ENCODE data around the gene SMIM22. TPM values are rescaled to one million over a fixed set of nuclear protein-coding genes. Genes with fewer than 3 reads are reported as not detected.
A peak's percentile ranks its signal among the peaks of the same experiment; 100 is the strongest.

SMIM22 gene
- total RNA-seq, 1 experiment from 2014 or later = not detected

- no peaks in the 10 kb centered on the region for H3K9me3 ChIP-seq
- no TSS peak for BruUV-seq (replicated peaks)
- no peaks in the 10 kb centered on the region for H3K36me3 ChIP-seq (ENCODE audit: control insufficient read depth, insufficient read depth, low read length)
- H3K4me3 Mint-ChIP-seq (ENCODE audit: unreplicated experiment) = peak overlapping the region; percentile 48
- peaks cover 8% of the 10 kb centered on the region for H3K36me3 Mint-ChIP-seq (ENCODE audit: insufficient read depth, unreplicated experiment)
- peak overlapping the region; percentile 56 for H3K27ac Mint-ChIP-seq (ENCODE audit: unreplicated experiment)
- H3K9me3 Mint-ChIP-seq (ENCODE audit: unreplicated experiment) = no peaks in the 10 kb centered on the region
- no peaks in the 10 kb centered on the region for H3K27me3 ChIP-seq (replicated peaks; ENCODE audit: control insufficient read depth, insufficient read depth, low read length)
- CTCF ChIA-PET = interaction anchor here (0.6 to 1.1 kb wide), 2 partner anchors 54 to 94 kb away, joined by 3 to 6 read pairs; partner anchors contain the start of gene DNAAF8
- POLR2A ChIA-PET = interaction anchor here (0.8 to 1.5 kb wide), 2 partner anchors 20 to 54 kb away, joined by 6 to 7 read pairs; partner anchors contain the start of genes ANKS3 and DNAAF8
- peaks cover 12% of the 10 kb centered on the region for H3K4me1 Mint-ChIP-seq (ENCODE audit: low read depth, unreplicated experiment)
- intact Hi-C loops (cut with micrococcal nuclease; ENCODE audit: unreplicated experiment) = loop anchor here (2.0 kb wide), 1 partner anchor 20 kb away; no protein-coding TSS in a partner anchor
- peaks cover 35% of the 10 kb centered on the region for H3K4me1 ChIP-seq
- no peak for TF ChIP-seq CTCF (IDR thresholded peaks at IDR 0.05; ENCODE audit: insufficient read depth in 1 of 2, low read depth in 1 of 2, low read length in 1 of 2, severe bottlenecking in 1 of 2, unreplicated experiment in 1 of 2)
- peak in 1 of 2 experiments; percentile 43 for DNase-seq
- H3K27me3 Mint-ChIP-seq (ENCODE audit: insufficient read depth, unreplicated experiment) = no peaks in the 10 kb centered on the region
- no peak overlapping the region for H3K4me3 ChIP-seq (ENCODE audit: low read depth, low read length)
These were observed 6.7 kb upstream of the SMIM22 start for GRCh38 chr16:4788489-4788889.

GRCh38 chr16:4788910-4789309 is 6.3 kb upstream of the SMIM22 start:
- Histone ChIP-seq H3K9me3 (no peaks in the 10 kb centered on the region), H3K27me3 (replicated peaks; ENCODE audit: control insufficient read depth, insufficient read depth, low read length) (no peaks in the 10 kb centered on the region), H3K4me3 (ENCODE audit: low read depth, low read length) (no peak overlapping the region), H3K4me1 (peaks cover 35% of the 10 kb centered on the region), H3K36me3 (ENCODE audit: control insufficient read depth, insufficient read depth, low read length) (no peaks in the 10 kb centered on the region)
- no peak for DNase-seq
- H3K4me1 Mint-ChIP-seq (ENCODE audit: low read depth, unreplicated experiment) = peaks cover 12% of the 10 kb centered on the region
- no peaks in the 10 kb centered on the region for H3K9me3 Mint-ChIP-seq (ENCODE audit: unreplicated experiment)
- H3K36me3 Mint-ChIP-seq (ENCODE audit: insufficient read depth, unreplicated experiment) = peaks cover 8% of the 10 kb centered on the region
- H3K27me3 Mint-ChIP-seq (ENCODE audit: insufficient read depth, unreplicated experiment) = no peaks in the 10 kb centered on the region
- ChIA-PET CTCF (no interaction called here), POLR2A (interaction anchor here (0.8 to 1.5 kb wide), 2 partner anchors 20 to 55 kb away, joined by 6 to 7 read pairs; partner anchors contain the start of genes ANKS3 and DNAAF8)
- intact Hi-C loops (cut with micrococcal nuclease; ENCODE audit: unreplicated experiment) = loop anchor here (2.0 kb wide), 1 partner anchor 20 kb away; no protein-coding TSS in a partner anchor
- BruUV-seq (replicated peaks) = no TSS peak
- peak overlapping the region; percentile 56 for H3K27ac Mint-ChIP-seq (ENCODE audit: unreplicated experiment)
- peak overlapping the region; percentile 48 for H3K4me3 Mint-ChIP-seq (ENCODE audit: unreplicated experiment)
- TF ChIP-seq CTCF (IDR thresholded peaks at IDR 0.05; ENCODE audit: insufficient read depth in 1 of 2, low read depth in 1 of 2, low read length in 1 of 2, severe bottlenecking in 1 of 2, unreplicated experiment in 1 of 2) = no peak

- Mint-ChIP-seq H3K27ac (ENCODE audit: unreplicated experiment) (no peak overlapping the region), H3K36me3 (ENCODE audit: insufficient read depth, unreplicated experiment) (peaks cover 8% of the 10 kb centered on the region), H3K9me3 (ENCODE audit: unreplicated experiment) (no peaks in the 10 kb centered on the region), H3K27me3 (ENCODE audit: insufficient read depth, unreplicated experiment) (no peaks in the 10 kb centered on the region), H3K4me1 (ENCODE audit: low read depth, unreplicated experiment) (peaks cover 12% of the 10 kb centered on the region), H3K4me3 (ENCODE audit: unreplicated experiment) (no peak overlapping the region)
- no peaks in the 10 kb centered on the region for H3K27me3 ChIP-seq (replicated peaks; ENCODE audit: control insufficient read depth, insufficient read depth, low read length)
- BruUV-seq (replicated peaks) = no TSS peak
- TF ChIP-seq CTCF (IDR thresholded peaks at IDR 0.05; ENCODE audit: insufficient read depth in 1 of 2, low read depth in 1 of 2, low read length in 1 of 2, severe bottlenecking in 1 of 2, unreplicated experiment in 1 of 2) = no peak
- peak in 1 of 2 experiments; percentile 43 for DNase-seq
- peaks cover 35% of the 10 kb centered on the region for H3K4me1 ChIP-seq
- no peak overlapping the region for H3K4me3 ChIP-seq (ENCODE audit: low read depth, low read length)
- no peaks in the 10 kb centered on the region for H3K36me3 ChIP-seq (ENCODE audit: control insufficient read depth, insufficient read depth, low read length)
- intact Hi-C loops (cut with micrococcal nuclease; ENCODE audit: unreplicated experiment) = no loop called here
- H3K9me3 ChIP-seq = no peaks in the 10 kb centered on the region
- ChIA-PET POLR2A (no interaction called here), CTCF (interaction anchor here (0.6 to 1.1 kb wide), 2 partner anchors 107 to 127 kb away, joined by 4 read pairs; no protein-coding TSS in a partner anchor)
These were observed 4.9 kb upstream of the SMIM22 start for GRCh38 chr16:4790261-4790660.

Data from Caco-2 (cell line).